Umbilical cord (tissue), 2 donors: ENCODE measurements around the gene DAP. TPM values are rescaled to one million over a fixed set of nuclear protein-coding genes. Genes with fewer than 3 reads are reported as not detected.
"Not testable (repeated sequence)": the region's sequence is repeated elsewhere in the genome, so short reads cannot be mapped to it uniquely, and the experiment has no call there.

ENCODE experiments used
- DNase-seq: peaks from one replicate; pipeline ENCODE4 v3.0.0-alpha.2; 2015; ENCODE audit warnings: low spot score
- total RNA-seq: library from RNA; depleted of rRNA; stranded (reverse); fragments of >200 nt; gene quantifications from one replicate; pipeline ENCODE4 v1.2.3, GENCODE V29; 2014; ENCODE audit warnings: low replicate concordance; ENCODE audit not compliant: insufficient read depth

Gene DAP
- total RNA-seq, 1 donor from 2014 or later: 23.6 TPM

DNA sequence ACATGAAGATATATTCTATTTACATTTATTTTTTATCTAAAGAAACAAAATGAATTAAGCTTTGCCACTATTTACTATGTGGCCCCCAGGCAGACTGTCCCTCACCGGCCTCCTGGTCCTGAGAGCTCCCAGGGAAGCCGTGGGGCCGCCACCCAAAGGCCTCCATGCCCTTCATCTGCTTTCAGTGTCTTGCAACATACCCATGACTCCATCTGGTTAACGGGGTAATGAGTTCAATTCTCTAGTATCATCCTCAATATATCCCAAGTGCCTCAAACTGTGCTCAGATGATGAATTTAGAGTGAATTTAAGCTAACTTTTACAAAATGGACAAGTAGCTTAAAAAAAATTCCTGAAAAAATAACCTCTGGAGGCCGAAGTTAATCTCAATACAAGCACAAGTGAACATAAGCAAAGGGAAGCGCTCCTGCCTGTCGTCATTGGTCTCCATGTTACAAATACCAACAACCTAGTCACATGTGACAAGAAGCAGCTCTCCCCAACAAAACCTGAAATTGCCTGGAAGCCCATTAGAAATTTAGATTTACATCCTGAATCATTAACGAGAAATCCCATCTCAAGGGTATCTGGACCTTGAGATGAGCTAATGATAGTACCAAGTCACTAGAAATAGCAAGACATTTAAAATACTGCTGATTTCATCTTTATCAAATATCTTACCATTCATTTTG lies 26.1 kb downstream of the DAP start:
- DNase-seq: no peak

DNA sequence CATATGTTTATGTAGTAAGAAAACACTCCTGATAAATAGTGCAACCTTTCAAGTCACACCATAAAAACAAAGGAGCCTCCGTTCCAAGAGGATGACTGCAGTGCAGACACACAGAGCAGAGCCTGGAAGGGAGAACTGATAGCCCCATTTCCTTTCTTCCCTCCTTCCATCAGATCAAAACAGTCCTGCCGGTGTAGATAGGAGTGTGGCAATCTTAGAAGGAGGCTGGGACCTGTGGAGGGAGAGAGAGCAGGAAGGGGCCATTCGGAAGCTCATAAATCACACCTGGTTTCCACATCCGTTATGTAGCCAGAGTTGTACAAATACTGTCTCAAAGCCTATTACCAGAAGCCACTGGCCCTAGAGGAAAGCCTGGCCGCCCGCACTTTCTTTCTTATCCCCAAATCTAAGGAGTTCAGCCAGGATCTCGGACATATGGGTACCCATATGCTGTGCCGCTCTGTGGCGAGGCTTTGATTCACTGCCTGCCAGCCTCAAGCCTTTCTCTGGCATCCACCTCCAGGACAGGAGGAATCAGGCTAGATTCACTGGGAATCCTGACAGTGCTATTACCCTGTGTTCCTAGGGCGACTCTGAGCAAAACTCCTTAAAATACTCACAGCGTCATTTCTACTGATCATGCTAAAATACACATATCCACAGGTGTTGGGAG lies 26.9 kb downstream of the DAP start:
- no peak for DNase-seq

DNA sequence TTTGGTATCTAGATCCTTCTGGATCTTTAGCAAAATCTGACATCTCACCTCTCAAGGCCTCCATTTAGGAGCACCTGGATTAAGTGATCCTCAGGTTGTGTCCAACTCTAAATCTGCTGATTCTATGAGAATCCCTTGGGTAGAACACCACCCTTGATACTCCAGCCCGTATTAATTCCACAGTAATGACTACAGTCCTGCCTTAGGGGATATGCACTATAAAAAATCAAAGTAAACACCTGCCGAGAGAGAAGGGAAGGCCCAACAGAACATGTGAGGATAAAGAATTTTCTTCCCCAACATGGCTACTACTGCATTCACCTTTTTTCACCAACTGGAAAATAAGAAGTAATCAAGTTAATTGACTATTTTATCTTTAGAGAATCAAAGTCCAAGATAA lies 27.6 kb downstream of the DAP start:
- no peak for DNase-seq

DNA sequence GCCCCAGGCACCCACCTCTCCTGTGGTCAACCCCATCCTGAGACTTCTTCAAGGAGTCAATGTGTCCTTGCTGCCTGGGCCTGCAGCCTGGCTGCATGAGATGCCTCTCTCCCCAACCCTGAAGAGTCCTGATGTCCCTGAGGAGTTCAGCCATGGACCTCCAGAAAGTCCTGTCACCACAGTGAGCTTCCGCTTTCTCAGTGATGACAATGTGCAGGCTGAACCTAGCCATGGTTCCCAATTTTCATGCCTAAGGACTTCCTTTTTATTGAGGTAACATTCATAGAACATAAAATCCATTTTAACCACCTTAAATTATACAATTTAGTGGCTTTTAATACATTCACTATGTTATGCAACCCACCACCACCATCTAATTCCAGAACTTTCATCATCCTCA lies 29.1 kb downstream of the DAP start:
- DNase-seq: no peak

DNA sequence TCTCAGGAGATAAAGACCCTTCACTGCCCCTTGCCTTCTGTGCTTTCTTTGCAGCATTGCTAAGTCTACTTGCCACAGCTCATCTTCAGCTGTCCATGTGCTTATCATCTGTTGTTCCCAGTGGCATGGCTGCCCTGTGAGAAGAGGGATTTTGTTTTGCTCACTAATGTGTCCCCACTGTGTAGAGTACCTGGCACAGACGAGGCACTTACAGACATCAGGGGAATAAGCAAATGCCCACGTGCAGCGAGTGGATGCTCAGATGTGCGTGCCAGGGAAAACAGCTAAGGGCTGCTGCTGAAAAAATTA lies 31.0 kb downstream of the DAP start:
- no peak for DNase-seq

DNA sequence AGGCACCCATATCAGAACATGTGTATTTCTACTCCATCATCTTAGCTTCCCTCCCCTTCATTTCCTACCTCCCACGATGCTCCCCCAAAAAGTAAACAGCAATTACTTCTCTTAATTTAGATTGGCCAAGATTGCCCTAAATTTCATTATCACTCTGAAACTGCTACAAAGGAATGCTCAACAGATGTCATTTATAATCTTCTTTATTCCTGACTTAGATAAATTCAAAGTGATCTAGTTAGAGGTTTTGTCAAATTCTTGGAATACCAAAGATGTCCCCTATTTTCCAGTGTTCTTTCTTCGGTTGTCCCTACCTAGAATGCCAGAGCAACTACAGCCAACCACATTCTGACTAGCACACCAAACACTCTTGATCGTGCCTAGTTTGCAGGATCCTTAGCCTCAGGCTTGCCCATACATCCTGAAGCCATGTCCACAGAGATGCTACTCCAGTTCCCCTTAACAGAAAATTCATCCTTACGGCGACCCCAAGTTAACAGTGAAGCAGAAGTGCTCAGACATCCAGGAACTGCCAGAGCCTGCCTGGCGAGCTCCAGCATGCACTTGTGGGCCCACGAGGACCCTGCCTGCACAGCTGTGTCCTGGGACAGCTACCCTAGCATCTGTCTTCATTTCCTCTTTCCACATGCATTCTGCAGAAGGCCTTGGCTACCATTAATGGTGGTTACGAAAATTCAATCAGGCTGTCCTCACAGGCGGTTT lies 31.6 kb downstream of the DAP start:
- no peak for DNase-seq

DNA sequence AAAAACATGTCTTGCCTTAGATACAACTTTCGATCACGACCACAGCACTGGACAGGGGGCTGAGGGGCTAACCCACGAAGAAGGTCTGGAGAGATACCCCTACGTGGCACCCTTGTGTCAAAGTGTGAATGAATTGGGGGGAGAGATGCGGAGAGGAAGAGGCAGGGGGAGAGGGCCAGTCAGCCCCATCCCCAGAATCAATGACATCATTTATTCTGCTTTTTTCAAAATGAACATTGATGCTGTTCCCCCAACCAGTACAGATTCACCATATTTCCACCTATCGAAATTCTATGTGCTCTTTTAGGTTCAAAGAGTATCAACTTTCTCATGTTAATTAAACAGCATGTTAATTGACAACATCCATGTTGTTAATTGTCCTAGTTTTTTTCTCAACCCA lies 32.4 kb downstream of the DAP start:
- no peak for DNase-seq

DNA sequence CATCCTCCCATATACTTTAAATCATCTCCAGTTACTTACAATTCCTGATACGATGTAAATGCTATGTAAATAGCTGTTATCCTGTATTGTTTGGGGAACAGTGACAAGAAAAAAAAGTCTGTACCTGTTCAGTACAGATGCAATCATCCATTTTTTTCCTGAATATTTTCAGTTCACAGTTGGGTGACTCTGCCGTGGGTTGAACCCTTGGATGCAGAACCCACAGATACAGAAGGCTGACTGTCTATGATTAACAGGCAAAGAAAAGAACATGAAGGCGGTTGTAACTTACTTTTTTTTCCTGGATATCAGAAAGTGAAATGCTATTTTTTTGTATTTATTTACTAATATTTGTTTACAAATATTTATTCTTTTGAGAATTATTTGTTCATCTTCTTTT lies 33.2 kb downstream of the DAP start:
- DNase-seq: no peak

DNA sequence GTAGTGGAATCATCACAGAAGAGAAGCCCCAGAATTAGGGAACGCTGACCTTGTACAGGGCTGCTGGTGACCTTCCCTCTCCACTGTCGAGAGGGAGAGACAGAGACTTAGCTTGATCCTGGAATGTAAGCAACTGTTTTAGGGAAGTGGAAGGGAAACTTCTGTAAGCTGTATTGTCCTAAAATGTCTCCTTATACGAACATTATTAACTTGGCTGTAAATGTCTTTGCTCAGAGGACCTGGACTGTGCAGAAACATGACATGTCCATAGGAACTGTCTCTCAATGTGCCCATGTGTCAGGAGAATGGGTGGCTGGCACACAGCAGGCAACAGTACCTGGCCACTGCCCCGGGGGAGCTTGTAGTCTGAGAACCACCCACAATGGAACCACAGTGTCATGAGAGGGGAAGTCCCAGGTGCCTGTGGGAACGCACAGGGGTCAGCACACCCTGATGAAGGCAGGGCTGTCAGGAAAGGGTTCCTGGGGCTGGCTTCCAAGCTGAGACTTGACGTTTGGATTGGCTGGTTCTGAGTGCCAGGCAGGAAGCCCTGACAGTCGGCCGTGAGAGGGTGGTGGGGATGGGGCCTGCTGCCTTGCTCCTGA lies 34.0 kb downstream of the DAP start:
- DNase-seq: no peak

DNA sequence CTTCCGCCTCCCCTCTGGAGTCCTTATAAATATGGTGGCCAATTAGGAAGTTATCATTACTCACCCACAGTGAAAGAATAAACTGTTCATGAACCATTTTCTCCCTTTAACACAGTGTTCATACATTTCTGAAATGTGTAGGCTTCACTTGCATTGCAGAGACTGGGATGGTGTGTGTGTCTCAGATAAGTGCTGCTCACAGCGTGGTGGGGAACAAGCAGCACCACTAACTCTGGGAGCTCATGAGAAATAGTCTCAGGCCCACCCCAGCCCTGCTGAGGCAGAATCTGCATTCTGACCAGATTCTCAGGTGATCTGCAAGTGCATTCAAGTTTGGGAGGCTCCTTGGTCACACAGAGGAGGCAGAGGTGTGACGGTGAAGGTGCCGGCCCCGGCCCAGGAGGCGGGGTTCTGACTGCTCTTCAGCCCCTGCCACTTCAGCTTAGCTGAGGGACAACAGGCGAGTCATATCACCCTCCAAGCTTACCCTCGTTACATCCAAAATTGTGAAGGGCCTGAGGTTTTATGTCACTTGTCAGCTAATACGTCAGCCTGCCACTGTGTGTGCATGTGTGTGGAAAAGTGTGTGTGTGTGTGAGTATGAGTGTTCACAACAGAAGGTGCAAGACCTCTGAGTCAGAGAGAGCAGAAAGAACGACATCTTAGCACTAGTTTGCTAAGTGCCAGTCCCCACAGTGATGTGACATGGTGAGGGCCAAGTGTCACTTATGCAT lies 34.7 kb downstream of the DAP start:
- DNase-seq: no peak

DNA sequence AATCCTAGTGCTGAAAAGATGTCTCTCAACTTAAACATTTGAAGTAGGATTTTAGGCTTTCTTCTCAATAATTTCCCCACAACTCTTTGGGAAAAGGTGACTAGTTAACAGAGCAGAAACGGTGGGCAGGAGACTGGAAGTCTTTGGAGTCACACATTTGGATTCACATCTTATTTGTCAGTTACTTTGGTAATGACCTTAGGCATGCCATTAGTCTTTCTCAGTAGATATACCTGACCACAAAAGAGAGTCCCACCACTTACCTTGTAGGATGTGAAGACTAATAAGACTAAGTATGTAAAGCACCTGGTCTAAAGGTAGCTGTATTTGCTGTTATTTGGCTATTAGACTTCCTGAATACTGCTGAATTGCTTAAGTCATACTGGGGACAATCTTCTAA lies 35.4 kb downstream of the DAP start:
- no peak for DNase-seq

DNA sequence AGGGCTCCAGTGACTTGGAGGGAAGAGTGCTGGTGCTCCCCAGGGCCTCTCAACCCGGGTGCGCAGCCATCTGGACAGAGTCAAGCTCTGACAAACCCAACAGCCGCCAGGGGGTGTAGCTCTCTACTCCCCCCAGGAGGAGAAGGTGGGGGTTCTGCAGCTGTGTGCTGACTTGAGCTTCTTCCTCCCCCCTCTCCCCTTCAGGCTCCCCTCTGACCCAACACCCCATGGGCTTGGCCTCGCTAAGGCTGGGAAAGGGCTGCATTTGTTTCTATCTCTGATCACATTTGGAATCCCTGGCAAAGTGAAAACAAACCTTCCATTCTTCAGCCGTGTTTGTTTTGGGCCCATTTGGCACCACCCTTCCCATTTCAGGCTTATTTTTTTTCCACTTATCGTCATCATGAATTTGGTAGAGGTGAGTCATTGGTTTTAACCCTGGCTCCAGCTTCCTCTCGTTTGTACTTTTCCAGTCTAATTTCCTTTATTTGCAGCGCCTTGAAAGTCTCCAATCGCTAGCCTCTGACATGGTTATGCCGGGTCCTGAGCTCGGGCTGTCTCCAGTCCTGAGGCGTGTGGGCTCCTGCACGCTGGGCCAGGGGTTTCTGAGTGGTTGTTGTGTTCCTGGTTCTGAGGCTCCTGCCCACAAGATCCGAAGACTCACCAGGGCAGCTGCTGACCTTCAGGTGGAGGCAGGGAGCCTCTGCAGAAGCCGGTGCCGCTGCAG lies 36.1 kb downstream of the DAP start:
- DNase-seq: peak; percentile 12

DNA sequence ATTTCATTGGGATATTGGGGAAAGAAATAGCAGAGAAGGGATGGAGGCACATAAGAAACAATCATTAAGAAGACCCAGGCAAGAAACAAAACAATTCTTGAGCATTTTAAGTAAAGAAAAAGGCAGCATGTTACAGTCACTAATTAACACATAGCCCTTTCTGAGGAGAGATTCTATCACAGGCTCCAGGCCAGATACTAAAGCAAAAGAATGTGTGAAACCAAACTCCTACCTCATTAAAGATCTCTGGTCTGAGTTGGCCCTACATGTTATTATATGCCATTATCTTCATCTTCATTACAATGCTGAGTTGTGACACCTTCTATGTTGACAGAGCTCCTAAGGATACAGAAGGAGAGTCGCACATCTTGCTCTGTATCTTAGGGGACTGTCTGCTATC lies 37.5 kb downstream of the DAP start:
- no peak for DNase-seq

DNA sequence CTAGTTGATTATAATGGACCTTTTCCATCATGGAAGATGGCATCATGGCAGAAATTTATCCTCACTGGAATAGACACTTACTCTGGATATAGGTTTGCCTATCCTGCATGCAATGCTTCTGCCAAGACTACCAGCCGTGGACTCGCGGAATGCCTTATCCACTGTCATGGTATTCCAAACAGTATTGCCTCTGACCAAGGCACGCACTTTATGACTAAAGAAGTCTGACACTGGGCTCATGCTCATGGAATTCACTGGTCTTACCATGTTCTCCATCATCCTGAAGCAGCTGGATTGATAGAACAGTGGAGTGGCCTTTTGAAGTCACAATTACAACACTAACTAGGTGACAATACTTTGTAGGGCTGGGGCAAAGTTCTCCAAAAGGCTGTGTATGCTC lies 40.3 kb downstream of the DAP start:
- not testable (repeated sequence) for DNase-seq

DNA sequence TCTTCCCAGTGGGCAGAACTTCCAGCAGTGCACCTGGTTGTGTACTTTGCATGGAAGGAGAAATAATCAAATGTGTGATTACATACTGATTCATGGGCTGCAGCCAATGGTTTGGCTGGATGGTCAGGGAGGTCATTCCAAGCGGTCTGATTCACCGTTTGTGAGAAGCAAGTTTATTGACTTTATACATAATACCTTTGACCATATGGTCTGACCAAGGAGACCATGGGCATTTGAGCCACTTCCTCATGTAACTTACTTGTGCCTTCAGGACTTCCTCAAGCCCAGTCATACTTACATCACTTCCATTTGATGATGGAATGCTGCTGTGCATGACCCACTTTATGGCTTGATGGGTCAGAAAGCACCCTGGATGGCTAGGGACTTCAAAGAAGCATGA lies 41.1 kb downstream of the DAP start:
- no peak for DNase-seq

DNA sequence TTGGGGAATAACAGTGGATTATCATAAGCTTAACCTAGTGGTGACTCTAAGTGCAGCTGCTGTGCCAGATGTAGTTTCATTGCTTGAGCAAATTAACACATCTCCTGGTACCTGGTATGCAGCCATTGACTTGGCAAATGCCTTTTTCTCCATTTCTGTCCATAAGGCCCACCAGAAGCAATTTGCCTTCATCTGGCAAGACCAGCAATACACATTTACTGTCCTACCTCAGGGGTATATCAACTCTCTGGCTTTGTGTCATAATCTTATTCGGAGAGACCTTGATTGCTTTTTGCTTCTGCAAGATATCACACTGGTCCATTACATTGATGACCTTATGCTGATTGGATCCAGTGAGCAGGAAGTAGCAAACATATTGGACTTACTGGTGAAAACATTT lies 42.4 kb downstream of the DAP start:
- not testable (repeated sequence) for DNase-seq

DNA sequence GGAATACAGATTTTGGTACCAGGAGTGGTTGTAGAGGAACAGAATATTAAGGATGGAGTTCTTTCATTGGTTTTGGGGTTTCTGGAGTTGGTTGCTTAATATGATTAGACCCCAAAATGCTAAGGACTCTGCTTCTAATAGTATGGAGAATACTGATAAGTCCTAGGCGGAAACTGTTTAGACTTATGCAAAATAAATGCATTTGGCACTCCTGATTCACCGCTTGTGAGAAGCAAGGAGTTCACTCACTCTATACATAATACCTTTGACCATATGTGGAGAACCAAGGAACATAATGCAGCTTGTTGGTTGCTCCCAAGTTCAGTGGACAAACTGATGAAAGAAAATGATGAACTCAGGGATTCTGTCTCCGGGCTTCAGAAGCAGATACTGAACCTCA lies 44.2 kb downstream of the DAP start:
- DNase-seq: not testable (repeated sequence)

DNA sequence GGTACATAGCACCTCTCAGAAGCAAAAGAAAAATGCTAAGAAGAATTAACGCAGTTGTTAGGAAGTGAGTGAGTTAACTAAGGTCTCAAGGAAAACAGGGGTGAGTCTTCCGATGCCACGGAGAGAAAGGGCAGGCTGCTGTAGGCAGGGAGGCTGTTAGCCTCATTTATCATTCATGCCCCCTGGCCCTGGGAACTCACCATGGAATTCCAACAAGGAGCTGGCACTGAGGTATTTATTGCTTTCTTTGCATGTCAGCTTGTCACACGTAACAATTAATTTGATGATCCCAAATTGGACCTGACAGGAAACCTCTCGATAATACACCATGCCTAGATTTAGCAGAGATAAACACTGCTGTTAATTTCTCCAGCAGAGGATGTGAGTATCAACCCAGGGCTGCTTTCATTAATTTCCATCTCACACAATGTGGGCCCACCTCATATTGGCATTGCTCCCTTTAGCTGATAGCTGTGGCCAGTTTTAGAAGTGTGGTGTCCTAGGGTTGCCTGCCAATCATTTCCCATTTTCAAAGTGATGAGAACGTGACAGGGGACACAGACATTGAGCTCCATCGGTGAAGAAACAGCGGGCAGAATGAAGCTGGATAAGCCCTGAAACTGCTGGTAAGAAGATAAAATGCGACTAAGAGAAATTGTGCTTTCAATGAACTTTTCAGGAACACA lies 45.3 kb downstream of the DAP start:
- no peak for DNase-seq

DNA sequence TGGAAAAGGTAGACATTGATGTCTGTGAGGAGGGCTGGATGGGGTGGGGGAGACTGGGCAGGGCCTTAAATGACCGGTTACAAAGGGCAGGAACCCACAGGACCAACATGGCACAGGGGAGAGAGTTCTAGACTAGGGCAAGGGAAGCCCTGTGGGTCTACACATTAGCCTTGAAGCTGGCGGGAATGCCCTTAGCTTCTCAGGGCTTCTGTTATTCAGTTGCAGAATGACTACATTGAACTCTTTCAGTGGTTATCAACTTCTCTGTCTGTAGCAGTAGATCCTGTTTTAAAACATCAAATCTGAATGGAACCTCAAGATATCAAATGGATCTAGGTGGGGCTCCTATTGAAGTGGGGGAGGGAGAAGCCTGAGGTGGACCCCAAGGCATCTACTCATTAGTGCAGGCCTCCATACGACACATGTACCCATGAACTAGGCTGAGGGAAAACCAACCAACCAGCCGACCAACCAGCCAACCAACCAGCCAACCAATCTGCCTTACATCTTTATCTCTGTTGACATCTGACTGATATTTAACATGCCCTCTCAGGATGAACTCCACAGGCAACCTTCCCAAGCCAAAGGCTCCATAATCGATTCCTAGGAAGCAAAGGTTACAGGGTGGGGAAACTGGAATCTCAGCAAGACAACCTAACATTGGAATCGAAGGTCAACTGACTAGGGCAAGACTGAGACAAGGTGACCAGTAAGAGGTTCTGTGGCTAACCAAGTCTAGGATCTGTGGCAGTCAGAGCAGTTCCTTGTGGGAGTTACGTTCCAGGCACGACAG lies 48.3 kb downstream of the DAP start:
- no peak for DNase-seq

DNA sequence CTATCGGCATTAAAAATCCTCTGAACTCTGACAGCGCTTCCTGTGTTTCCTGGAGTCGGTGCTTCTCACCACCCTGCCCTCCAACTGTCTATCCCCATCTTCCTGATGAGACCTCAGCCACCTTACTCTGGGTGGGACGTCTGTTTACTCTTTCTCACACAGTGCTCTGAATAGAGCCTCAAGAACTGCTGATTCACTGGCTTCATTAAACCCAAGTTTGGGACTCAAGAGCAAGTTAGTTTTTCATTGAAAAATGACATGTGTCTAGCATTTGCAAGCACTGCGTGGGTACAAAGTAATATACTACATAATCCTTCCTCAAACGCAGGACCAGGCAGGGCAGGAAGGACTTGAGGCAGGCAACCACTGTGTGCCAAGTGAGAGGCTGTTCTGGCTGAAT lies 49.5 kb downstream of the DAP start:
- no peak for DNase-seq
